GM19455 (cell line): ENCODE measurements around the gene STIM1.

Source experiments
- ATAC-seq: cut with Tn5 transposase; IDR thresholded peaks from one replicate; pipeline ENCODE4 v1.9.1; 2021; ENCODE audit not compliant: unreplicated experiment

Gene STIM1

DNA sequence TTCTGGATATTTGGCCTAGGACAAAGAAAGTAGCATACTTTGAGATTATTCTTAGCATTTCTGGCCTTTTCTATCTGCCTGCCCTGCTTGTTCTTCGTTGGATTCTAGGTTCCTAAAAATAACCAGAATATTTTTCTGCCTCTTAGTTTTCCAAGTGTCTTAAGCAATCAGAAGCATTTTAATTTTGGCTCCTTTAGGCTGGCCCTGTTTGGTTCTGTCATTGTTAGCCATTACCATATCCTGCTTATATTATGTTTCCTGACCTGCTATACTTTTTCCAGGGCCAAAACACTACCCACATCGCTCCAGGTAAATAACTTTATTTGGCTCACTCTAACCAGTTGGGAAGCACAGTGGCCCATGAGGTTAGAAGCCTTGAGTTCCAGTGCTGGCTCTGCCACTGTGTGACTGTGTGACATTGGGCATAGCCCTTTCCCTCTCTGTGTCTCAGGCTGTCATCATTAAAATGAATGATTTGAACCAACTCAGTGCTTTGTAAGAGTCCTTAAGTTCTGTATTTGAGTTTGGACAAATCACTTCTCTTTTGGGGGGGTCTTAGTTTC is 91.1 kb downstream of the STIM1 start:
- ATAC-seq = no peak

DNA sequence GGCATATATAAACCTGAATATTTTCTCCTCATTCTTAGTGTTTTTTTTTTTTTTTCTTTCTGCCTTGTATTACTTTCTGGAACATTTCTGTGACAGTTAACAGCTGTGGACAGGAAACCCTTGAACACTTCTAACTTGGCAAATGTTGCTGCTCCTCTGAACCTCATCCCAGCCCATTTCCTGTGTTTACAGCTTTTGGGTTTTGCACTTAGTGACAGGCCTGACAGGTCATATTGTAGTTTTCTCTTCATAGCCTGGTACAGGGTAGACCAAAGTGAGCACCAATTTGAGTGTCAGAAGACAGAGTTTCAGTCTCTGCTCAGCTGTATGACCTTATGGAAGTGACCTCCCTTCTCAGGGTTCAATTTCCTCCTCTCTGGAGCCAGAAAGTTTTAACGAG is 91.6 kb downstream of the STIM1 start:
- peak; percentile 66 for ATAC-seq

DNA sequence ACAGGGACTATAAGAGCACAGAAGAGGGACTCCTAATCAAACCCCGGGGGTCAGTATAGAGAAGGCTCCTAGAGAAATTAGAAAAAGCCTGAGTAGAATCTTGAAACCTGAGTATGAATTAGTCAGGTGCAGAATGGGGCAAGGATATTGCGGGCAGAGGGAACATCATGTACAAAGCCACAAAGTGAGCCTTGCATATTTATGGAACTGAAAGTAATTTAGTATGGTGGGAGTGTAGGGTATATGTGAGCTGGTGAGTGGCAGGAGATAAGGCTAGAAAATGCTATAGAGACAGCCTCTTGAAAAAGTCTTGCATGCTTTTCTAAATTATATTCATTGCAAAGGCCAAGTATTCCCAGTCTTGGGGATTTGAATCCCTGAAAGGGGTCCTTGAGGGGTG is 93.7 kb downstream of the STIM1 start:
- peak; percentile 62 for ATAC-seq

DNA sequence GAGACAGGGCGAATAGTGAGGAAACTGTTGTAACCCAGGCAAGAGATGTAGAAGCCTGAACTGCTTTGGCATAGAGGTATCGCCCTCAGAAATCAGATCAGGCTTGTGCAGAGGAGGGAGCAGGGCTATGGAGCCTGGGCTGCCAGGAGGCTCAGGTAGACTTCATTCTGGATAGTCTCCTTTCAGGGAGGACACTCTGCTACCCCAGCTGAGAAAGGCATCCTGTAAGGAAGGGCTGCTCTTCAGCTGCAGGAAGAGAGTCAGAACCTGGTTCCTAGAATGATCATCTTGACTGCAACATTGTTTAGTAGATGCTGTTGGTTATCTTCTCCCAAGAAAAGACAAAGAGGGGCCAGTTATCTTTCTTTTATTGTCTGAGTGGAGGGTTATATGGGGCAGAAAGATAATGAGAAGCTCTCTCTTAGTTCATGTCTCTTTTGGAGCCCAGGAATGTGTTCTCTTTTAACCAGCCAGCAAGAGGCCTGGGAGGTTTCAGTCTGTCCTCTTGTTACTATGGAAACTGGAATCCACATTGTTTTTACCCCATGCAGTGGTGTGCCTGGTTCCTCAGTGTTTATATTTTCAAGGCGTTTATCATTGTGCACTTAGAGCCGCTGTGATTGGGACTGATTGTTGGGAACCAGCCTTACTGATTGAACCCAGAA is 95.7 kb downstream of the STIM1 start:
- no peak for ATAC-seq

GRCh38 chr11:3952715-3953114 is 97.3 kb downstream of the STIM1 start:
- no peak for ATAC-seq

DNA sequence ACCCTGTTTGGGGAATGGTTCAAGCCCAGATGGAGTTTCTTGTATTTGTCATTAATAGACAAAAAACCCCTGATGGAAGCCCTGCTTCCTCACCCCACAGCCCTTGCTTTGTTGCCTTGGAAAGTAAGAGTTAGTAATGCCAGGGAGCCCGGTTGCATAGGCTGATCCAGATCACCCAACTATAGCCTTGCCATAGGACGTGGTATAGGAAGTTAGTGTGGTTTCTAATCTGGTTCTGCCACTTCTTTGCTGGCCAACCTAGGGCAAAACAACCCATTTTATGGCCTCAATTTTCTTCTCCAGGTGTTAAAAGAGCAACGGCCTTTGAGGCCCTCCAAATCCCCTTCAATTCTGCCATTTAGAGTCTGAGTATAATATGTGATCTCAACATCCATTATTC is 97.9 kb downstream of the STIM1 start:
- no peak for ATAC-seq

DNA sequence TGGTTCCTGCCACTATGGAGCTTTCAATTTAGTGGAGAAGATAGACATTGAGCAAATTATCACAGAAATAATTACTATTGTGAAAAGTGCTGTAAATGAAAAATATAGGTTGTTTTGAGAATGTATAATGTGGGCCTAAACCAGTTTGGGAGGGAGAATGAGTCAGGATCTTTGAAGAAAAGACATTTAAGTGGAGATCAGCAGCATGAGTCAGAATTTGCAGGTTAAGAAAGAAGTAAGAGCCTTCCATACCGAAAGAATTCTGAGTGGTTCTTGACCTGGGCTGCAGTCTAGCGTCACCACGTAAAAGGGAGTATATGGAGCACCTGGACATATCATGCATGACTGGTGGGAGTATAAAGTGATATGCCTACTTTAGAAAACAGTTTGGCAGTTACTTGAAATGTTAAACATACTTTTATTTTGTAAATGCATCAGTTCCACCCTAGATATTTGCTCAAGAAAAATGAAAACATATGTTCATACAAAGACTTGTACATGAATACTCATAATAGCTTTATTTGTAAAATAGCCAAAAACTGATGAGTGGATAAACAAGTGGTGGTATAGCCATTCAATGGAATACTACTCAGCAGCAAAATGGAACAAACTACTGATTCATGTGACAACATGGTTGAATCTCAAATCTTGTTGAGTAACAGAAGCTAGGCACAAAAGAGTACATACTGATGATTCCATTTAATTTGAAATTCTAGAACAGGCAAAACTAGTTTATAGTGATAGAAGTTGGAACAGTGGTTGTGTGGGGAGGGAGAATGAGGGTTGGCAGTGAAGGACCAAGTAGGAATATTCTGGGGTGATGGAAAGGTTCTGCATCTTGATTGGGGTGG is 99.2 kb downstream of the STIM1 start:
- ATAC-seq = no peak

DNA sequence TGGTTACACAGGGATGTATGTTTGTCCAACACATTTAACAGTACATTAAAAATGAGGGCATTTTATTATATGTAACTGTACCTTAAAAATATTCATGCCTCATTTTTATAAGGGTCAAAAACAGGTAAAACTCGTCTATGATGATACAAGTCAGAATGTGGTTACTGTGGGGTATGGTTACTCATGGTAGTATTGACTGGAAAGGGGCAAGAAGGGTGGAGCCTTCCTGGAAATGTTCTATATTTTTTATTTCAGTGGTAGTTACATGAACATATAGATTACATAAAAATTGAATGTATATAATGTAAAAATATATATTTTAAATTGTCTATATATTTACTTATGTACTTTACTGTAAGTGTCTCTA is 99.8 kb downstream of the STIM1 start:
- ATAC-seq = no peak

DNA sequence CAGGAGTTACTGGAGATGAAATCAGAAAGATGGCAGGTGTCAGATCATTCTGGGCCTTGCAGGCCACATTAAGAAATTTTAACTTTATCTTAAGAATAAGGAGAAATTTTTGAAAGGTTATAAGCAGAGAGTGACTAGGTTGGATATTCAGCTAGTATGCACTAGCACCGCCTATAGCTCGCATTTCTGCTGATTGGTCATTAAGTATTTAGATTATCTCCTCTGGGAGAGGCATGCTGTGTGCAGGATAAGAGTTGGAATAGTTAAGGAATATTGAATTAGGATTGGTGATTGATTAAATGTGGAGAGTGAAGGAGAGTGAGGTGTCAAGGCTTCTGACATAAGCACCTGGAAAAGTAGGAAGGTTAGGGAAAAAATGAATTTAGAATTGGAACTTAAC is 100.6 kb downstream of the STIM1 start:
- ATAC-seq = no peak

- no peak for ATAC-seq
These were observed 101.3 kb downstream of the STIM1 start for GRCh38 chr11:3956748-3957147.

GRCh38 chr11:3957437-3957836 is 102.0 kb downstream of the STIM1 start:
- no peak for ATAC-seq

DNA sequence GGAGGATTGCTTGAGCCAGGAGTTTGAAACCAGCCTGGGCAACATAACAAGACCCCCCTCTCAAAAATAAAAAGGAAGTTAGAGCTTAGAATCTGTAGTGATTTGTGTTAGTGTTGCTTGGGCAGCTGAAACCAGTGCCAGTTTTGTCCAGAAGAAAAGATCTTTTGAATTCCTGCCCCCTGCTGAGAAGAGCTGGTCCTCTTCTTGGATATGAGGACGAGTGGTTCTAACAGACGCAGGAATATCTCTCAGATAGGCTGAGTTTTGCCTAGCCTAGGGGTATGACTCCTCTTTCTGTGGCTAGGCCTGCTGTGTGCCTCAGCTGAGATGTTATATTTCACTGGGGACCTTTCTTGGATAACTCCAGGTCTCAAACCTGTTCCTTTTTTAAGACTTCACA is 102.8 kb downstream of the STIM1 start:
- ATAC-seq = no peak

DNA sequence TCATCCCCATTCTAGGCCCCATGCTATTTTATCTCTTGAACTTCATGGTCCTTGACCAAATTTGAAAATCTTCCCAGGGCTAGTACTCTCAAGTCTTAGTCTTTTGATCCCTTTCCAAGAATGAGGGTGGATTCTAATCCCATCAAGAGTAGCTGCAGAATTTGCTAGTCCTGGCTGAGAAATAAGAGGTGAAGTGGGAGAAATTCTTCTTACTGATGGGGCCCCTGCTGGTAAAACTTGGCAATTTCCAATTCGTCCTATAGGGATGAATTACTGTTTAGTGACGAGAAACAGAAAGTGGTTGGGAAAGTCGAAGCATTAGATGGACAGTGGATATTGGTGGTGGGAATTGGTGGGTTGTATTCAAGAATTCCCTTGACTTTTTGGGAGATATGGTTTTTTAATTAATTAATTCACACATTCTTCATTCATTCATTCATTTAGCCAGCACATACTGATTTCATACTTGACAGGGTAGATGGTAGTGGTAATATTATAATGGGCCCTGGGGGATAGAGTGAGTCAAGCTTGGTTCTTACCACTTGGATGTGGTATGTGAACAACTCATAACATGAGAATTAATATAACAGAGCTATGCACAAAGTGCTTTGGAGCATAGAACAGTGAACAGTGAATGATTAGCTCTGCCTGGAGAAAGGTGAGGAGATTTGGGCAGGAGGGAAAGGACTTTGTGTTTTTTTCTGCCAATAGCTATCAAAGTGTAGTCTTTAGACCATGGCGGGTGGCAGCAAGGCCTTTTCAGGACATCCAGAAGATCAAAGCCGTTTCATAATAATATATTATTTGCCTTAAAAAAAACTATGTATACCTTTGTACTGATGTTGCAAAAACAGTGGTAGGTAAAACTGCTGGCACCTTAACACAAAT is 103.8 kb downstream of the STIM1 start:
- ATAC-seq = no peak

DNA sequence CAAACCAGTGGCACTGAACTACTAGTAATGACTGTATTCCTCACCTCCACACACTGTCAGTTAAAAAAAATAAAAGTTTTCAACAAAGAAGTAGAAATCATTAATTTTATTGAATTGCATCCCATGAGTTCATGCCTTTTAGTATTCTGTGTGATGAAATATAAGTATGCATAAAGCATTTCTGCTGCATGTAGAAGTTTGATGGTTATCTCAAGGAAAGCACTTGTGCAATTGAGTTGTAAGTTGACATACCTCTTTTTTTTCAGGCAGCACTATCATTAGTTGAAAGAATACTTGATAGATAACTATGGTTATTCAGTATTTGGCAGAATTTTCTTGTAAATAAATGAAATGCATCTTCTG is 104.4 kb downstream of the STIM1 start:
- ATAC-seq = no peak

GRCh38 chr11:3962406-3962840 is 107.0 kb downstream of the STIM1 start:
- ATAC-seq = no peak

DNA sequence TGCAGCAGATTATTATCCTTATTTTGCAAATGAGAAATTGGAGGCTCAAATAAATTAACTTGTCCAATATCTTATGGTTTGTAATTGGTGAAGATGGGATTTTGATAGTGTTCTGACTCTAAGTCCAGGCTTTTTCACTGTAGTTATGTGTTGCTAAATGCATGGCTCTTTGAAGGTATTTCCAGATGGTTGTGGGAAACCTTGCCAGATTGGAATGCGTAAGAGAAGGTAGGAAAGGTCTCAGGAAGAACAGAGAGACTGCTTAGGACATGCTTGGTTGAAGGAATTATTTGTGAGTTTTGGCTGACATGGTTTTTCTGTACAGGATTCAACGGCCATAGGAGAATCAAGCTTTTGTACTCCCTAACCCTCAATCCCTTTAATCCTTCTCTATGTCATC is 108.6 kb downstream of the STIM1 start:
- no peak for ATAC-seq

DNA sequence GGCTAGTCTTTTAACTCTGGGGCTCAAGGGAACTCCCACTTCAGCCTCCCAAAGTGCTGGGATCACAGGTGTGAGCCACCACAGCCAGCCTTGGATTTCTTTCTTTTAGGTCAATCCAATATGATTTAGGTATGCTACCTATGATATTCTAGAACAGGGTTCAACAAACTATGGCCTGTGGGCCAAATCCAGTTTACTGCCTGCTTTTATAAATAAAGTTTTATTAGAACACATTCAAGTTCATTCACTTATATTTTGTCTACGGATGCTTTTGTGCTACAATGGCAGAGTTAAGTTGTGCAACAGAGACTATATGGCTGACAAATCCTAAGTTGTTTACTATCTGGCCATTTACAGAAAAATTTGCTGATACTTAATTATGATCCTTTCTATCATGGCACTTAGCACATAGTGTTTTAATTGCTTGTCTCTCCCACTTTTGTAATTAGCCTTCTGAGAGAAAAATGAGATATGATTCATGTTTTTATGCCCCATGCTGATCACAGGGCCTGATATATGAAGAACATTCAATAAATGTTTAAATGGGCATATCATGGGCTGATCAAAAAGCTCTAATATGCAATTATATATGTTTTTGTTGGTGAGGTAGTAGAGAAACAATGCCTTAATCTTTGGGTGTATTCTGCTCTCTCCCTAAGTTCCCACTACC is 109.6 kb downstream of the STIM1 start:
- no peak for ATAC-seq

DNA sequence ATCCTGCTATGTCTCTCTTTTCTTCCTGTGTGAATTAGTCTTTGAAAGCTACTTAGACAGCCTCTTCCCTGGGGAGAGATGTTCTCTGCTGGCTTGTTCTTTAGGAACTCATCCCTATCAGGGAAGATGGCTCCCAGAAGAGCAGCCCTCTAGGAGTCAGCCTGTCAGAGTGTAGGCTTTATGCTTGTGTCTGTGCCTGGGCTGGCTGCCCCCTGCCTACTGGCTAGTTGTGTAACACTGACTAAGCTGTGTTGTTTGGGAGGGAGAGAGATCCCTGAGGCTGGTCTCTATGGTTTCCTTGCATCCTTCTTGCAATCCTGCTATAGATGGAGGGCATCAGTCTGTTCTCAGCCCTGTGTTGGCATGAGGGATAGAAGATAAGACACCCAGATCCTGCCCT is 112.2 kb downstream of the STIM1 start:
- no peak for ATAC-seq

- ATAC-seq = no peak
These were observed 113.7 kb downstream of the STIM1 start for GRCh38 chr11:3969200-3969599.

DNA sequence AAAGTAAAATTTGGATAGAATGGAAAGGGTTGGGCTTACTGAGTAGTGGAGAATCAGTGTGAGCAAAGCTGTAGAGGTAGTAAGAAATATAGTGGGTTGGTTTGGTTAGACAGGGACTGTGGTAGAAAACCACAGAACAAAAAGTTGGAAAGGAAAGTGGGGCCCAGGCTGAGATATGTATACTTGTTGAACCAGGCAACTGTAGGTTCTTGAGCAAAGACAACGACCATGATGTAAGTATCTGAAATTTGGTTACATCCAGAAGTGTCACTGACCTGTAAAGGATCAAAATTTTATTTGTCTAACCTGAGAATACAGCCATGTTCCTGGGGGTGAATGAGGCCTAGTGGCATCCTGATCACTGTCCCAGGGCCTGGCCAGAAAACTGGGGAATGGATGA is 114.1 kb downstream of the STIM1 start:
- no peak for ATAC-seq

- ATAC-seq = no peak
These were observed 114.6 kb downstream of the STIM1 start for GRCh38 chr11:3970108-3970507.
